Neural progenitor cell (in vitro differentiated cells): Measurements from ENCODE around the gene ADCK1.

Experiments
- EZH2 ChIP-seq: fragments of 200-600 bp; sonication (generic); IDR thresholded peaks from 2 replicates; pipeline ENCODE4 v1.6.1; 2017; ENCODE audit warnings: antibody characterized with exemption, mild to moderate bottlenecking, moderate library complexity
- TF ChIP-seq, protein P1 (sequence below): fragments of 200-600 bp; sonication (generic); IDR thresholded peaks from 2 replicates; pipeline ENCODE4 v1.5.1; 2017; ENCODE audit warnings: antibody characterized with exemption, mild to moderate bottlenecking

DNA sequence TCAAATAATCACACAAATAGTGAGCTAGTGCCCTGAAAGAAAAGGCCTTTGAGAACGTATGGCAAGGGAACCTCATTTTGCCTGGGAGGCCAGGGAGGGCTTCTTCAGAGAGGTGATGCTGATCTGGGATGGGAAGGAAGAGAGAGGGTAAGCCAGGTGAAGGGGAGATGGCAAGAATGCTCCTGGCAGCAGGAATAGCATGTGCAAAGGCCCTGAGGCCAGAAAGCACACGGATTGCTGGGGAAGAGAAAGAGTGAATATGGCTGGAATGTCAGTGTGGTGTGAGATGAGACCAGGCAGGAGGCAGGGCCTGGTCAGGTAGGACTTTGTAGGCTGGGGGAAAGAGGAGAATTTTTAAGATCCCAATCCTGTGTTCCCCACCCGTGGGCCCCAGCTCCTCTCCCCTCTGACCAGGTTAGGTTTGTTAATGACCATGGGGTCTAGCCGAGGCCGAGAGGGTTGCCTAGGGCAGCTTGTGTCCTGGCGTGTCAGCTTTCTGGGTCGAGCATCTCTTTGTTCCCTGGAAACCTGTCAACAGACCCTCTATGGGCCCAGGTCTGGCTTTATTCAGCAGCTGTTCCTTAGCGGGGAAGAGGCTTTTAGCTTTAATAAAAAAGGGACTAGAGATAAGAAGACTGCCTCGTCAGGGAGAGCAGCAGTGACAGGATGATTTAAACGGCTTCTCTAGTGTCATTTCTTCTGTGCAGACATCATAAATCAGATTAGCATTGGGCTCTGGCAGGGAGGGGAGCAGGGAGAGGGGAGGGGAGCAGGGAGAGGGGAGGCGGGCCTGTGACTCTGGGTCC lies 123.4 kb downstream of the ADCK1 start:
- no peak for TF ChIP-seq EZH2
- TF ChIP-seq, protein P1, sequence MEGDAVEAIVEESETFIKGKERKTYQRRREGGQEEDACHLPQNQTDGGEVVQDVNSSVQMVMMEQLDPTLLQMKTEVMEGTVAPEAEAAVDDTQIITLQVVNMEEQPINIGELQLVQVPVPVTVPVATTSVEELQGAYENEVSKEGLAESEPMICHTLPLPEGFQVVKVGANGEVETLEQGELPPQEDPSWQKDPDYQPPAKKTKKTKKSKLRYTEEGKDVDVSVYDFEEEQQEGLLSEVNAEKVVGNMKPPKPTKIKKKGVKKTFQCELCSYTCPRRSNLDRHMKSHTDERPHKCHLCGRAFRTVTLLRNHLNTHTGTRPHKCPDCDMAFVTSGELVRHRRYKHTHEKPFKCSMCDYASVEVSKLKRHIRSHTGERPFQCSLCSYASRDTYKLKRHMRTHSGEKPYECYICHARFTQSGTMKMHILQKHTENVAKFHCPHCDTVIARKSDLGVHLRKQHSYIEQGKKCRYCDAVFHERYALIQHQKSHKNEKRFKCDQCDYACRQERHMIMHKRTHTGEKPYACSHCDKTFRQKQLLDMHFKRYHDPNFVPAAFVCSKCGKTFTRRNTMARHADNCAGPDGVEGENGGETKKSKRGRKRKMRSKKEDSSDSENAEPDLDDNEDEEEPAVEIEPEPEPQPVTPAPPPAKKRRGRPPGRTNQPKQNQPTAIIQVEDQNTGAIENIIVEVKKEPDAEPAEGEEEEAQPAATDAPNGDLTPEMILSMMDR, result no peak
